Activated T-cell treated with anti-CD3 and anti-CD28 coated beads, Interleukin-2, amount 50 U/mL, for 24 hours (primary cell): ENCODE measurements around the gene NECTIN1.

Source experiments
- DNase-seq: peaks from one replicate; pipeline ENCODE4 v3.0.0-alpha.2; 2020
- H3K27ac Mint-ChIP-seq: 2 replicates; pipeline ENCODE4 v1.8.0; 2020; ENCODE audit warnings: mild to moderate bottlenecking, mixed read lengths
- H3K27me3 Mint-ChIP-seq: 2 replicates; pipeline ENCODE4 v1.8.0; 2020; ENCODE audit warnings: mixed read lengths
- H3K36me3 Mint-ChIP-seq: 2 replicates; pipeline ENCODE4 v1.8.0; 2020; ENCODE audit warnings: low read depth, mixed read lengths
- H3K4me1 Mint-ChIP-seq: 2 replicates; pipeline ENCODE4 v1.8.0; 2020; ENCODE audit warnings: low read depth, mixed read lengths
- H3K4me3 Mint-ChIP-seq: 2 replicates; pipeline ENCODE4 v1.8.0; 2020; ENCODE audit warnings: mild to moderate bottlenecking, moderate library complexity, mixed read lengths
- H3K9me3 Mint-ChIP-seq: 2 replicates; pipeline ENCODE4 v1.8.0; 2020; ENCODE audit warnings: mixed read lengths

Gene NECTIN1

DNA sequence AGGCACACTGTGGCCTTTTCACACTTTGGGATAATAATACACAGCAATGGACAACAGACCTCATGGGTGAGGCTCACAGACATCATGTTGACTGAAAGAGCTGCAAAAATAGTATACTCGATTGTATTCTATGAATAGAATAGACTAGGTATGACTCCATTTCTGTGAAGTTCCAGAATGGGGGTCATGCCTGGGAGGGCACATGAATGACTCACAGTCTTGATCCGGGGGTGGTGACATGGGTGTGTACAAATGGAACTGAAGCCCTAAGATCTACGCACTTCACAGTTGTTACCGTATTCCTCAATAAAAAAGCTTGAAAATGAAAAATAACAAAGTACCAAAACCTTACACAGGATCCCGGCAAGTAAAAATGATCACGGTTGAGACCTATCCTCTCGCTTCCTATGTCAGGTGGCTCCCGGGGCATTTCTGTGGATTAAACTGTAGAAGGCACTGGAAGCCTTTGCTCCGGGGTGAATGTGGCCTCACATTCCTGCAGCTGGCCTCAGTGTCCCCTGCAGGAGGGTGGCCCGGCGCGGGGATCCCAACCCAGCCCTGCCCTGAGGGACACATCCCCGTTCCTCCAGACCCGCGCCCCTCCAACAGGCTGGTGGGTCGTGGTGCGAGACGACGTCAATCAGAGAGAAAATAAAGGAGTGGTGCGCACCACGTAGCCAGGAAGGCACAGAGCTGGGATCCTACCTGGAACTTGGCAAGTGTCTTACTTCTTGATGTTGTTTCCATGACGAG lies 75.9 kb downstream of the NECTIN1 start:
- Mint-ChIP-seq H3K27me3 (peaks cover 16% of the 10 kb centered on the region), H3K27ac (no peak overlapping the region), H3K9me3 (no peaks in the 10 kb centered on the region), H3K4me3 (no peak overlapping the region), H3K4me1 (no peaks in the 10 kb centered on the region), H3K36me3 (no peaks in the 10 kb centered on the region)
- no peak for DNase-seq

DNA sequence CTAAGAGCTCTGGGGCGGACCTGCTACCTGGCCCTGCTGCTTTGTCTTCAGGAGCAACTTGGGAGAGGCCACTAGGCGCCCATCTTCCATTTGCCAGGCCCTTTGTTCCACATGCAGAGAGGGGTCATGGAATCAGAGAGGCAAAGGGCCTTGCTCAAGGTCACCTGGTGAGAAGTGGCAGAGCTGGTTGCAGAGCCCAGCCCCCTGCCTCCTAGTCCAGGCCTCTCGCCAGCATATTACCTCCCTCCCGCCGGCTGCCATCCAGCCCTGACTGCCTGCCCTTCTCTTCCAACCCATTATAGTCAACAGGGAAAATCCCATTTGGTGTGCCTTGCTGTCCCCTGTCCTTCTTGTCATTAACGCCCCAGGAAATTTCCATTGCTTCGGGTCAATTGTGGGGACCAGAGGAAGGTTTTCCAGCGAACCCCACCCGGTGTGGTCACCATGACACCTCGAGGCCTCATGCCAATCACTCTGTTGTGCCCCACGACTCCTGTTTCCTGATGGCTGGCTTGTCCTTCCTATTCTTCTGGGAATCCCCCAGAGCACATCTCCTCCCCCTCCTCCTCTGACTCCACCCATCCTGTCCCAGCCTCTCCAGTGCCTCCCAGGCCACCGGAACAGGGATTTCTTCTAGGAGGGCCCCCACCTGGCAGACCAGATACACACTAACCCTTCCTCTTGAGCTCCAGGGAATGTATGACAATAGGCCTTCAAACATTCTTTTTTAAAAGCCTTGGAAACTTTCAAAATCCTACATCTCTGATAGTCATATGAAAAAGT lies 77.0 kb downstream of the NECTIN1 start:
- Mint-ChIP-seq H3K4me3 (no peak overlapping the region), H3K9me3 (no peaks in the 10 kb centered on the region), H3K27ac (no peak overlapping the region), H3K4me1 (no peaks in the 10 kb centered on the region), H3K27me3 (peaks cover 16% of the 10 kb centered on the region), H3K36me3 (no peaks in the 10 kb centered on the region)
- no peak for DNase-seq

DNA sequence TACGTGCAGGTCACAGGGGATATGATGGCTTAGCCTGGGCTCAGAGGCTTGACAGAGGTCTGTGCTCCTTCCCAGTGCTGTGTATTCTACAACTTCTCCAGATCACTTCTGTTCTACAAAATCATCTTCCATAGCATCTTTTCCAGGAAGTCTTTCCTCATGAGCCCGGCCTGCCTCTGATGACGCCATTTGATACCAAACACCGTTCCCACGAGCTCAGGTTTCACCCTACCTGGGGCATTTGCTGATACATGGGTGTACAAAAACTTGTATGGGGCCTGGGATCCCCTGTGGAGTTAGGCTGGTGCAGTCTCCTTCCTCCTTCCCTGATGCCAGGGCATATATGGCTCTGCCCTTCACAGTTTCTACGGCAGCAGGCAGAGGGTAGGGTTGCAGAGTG lies 78.7 kb downstream of the NECTIN1 start:
- Mint-ChIP-seq H3K27me3 (peaks cover 16% of the 10 kb centered on the region), H3K9me3 (no peaks in the 10 kb centered on the region), H3K4me1 (no peaks in the 10 kb centered on the region), H3K4me3 (no peak overlapping the region), H3K36me3 (no peaks in the 10 kb centered on the region), H3K27ac (no peak overlapping the region)
- no peak for DNase-seq

DNA sequence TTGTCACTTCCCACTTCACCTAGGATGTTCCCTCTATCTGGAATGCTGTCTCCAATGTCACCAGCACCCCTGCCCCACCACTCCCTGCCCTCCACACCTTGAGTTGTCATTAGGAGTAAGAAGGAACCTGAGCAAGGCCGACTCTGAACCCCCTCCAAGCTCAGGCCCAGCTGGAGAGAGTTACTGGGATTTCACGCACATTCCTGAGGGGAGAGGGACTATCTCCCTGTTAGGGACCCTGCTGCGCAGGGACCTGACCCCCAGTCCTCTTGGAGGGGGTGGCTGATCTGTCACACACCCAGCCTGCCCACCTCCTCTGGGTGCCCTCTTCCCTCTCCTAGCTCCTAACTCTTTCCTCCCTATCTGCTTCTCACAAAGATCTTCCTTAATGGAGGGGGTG lies 81.7 kb downstream of the NECTIN1 start:
- Mint-ChIP-seq H3K4me3 (no peak overlapping the region), H3K36me3 (no peaks in the 10 kb centered on the region), H3K9me3 (no peaks in the 10 kb centered on the region), H3K27me3 (peaks cover 8% of the 10 kb centered on the region), H3K27ac (no peak overlapping the region), H3K4me1 (no peaks in the 10 kb centered on the region)
- DNase-seq = no peak

DNA sequence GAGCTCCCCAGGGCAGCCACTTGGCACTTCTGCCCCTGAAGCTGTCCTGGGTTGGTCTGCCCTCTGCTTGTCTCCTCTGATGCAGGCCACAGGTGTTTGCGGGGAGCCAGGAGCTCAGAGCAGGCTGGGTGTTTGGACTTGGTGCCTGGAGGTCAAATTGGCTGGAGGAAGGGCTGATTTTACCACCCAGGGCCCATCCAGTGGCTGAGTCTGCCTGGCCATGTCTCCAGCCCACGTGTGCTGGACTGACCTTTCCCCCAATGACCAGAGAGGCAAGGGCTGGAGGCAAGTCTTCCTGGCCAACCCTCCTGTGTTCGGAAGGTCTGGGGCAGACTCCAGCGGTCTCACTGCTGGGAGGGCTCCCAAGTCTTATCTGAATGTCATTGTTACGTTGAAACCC lies 84.0 kb downstream of the NECTIN1 start:
- no peaks in the 10 kb centered on the region for H3K4me1 Mint-ChIP-seq
- H3K36me3 Mint-ChIP-seq = no peaks in the 10 kb centered on the region
- no peaks in the 10 kb centered on the region for H3K9me3 Mint-ChIP-seq
- H3K27me3 Mint-ChIP-seq = peaks cover 5% of the 10 kb centered on the region
- no peak overlapping the region for H3K4me3 Mint-ChIP-seq
- H3K27ac Mint-ChIP-seq = no peak overlapping the region
- DNase-seq = no peak

DNA sequence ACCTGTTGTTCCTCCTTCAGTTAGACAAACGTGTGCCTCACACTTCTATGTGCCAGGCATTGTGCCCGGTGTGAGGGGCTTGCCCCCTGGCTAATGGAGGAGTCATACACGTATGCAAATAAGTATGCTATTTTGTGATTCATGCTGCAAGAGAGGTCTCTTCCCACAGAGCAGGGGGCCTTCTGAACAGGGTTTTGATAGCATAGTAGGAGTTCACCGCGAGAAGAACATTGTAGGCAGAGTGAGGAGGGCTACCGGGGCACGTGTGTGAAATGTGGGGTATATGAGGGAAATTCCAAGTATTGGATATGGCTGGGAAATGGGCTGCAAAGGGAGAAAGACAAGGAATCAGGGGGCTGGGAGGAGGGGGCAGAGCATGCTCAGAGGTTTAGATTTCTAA lies 84.5 kb downstream of the NECTIN1 start:
- Mint-ChIP-seq H3K27me3 (peaks cover 2% of the 10 kb centered on the region), H3K4me3 (no peak overlapping the region), H3K36me3 (no peaks in the 10 kb centered on the region), H3K4me1 (no peaks in the 10 kb centered on the region), H3K9me3 (no peaks in the 10 kb centered on the region), H3K27ac (no peak overlapping the region)
- no peak for DNase-seq

DNA sequence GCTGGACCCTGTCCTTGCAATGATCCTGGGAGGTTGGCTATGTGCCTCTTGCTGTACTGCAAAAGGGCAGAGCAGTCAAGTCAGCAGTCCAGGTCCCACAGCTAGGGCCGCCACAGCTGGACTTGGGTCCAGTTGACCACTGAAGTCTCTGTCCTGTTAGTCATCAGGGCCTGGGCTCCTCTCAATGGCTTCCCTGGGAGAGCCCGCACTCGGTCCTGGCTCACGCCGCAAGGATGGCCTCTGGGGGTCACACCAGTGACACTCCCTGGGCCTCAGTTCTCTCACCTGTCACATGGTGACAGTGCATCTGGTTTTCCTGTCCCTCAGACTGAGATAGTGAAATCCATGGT lies 85.1 kb downstream of the NECTIN1 start:
- H3K4me1 Mint-ChIP-seq = no peaks in the 10 kb centered on the region
- H3K27ac Mint-ChIP-seq = no peak overlapping the region
- H3K4me3 Mint-ChIP-seq = no peak overlapping the region
- DNase-seq = no peak
- H3K36me3 Mint-ChIP-seq = no peaks in the 10 kb centered on the region
- H3K27me3 Mint-ChIP-seq = peaks cover 2% of the 10 kb centered on the region
- H3K9me3 Mint-ChIP-seq = no peaks in the 10 kb centered on the region

DNA sequence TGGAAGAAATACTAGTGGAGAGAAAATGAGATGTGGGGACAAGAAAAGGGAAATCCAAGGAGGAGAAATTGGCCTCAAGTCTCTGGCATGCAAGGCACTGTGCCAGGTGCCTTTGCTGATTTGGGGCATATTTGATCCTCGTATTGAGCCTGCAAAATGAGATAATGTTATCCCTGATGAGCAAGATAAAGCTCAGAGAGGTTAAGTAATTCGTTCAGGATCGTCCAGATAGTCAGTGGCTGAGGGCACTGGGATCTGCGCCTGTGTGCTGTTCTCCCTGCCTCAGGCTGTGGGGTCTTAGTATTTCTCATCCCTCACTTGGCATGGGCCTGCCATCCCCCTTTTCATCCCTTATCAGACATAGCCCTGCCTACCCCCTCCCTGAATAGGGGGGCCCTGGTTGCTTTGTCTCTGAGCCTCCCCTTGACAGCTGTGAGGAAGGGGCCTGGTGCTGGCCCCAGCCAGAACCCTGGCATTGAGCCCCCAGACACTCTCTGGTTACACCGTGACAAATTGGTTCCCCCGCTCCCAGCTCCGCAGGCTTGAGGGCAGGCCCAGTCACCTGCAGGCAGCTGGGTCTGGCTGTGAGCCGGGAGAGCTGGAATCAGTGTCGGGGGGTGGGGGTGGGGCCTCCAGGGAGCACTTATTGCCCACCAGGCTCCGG lies 85.7 kb downstream of the NECTIN1 start:
- Mint-ChIP-seq H3K36me3 (no peaks in the 10 kb centered on the region), H3K4me3 (no peak overlapping the region), H3K27ac (no peak overlapping the region), H3K27me3 (peaks cover 2% of the 10 kb centered on the region), H3K9me3 (no peaks in the 10 kb centered on the region), H3K4me1 (no peaks in the 10 kb centered on the region)
- no peak for DNase-seq

DNA sequence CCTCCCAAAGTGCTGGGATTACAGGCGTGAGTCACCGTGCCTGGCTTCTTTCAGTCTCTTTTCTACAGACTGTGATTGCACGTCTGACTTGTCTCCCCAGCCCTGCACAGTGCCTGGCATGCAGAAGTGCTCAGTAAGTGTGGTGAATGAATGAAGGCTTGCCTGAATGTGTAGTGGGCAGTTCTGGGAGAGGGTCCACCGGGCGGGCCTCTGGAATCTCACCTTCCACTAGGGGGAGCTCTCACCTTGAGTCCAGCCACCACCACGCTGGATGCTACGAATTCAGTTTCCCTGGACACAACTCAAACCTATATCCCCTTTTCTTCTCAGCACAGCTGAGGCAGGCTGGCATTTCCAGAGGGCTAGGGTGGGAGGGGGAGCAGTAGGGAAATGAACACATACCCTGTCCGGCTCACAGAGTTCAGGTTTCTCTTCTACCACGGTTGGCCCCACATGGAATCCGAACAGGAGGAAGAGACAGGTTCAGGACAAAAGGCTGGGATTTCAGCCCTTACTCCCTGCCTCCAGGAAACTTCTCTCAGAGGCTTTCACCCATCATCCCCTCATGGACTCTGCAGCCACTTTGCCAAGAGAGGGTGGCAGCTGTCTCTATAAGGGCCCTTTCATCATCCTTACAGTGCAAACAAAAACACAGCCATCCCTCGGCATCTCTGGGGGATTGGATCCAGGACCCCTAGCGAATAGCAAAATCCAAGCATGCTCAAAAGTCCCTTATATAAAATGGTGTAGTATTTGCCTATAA lies 86.8 kb downstream of the NECTIN1 start:
- Mint-ChIP-seq H3K4me1 (no peaks in the 10 kb centered on the region), H3K4me3 (no peak overlapping the region), H3K27me3 (peaks cover 2% of the 10 kb centered on the region), H3K9me3 (no peaks in the 10 kb centered on the region), H3K27ac (no peak overlapping the region), H3K36me3 (no peaks in the 10 kb centered on the region)
- no peak for DNase-seq

DNA sequence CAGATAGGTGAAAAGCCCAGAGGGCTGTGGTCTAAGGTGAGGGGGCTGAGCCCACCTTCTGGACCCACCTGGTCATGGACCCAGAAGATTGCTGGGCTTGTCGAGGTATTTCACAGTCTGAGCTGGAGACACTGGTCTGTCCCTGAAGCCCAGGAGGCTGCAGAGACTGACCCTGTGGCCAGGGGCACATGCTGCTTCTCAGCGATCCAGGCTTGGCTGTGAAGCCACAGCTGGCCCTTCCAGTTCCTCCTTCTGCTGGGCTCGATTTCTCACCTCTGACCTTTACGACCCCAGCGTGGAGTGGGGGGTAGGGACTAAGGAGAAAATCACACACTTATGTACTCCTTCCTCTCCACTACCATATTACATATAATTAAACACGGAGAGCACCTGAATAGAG lies 88.5 kb downstream of the NECTIN1 start:
- Mint-ChIP-seq H3K9me3 (no peaks in the 10 kb centered on the region), H3K36me3 (no peaks in the 10 kb centered on the region), H3K4me1 (no peaks in the 10 kb centered on the region), H3K27me3 (peaks cover 2% of the 10 kb centered on the region), H3K4me3 (no peak overlapping the region), H3K27ac (no peak overlapping the region)
- no peak for DNase-seq

DNA sequence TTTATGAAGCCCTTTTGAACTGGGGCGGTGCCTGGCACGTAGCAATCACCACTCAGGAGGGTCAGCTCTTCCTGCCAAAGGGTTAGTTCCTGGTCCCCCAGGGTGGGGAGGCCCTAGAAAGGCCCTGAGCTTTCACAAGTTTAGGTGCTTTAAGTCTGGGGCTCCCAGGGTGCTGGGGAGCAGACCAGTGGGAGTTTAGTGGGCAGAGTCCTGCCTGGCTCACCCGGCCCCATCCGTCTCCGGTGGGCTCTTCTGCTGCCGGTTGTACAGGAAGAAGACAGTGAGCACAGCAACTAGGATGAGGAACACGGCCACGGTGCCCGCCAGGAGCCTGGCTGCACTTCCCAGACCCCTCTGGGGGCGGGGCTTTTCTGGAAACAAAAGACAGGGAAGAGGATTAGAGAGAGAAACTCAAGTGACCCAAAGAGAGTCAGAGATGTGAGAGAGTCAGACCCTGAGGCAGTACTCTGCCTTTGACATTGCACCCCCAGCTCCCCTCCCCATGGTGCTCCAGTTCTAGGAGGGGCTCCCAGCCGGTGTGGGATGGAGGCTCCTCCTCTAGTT lies 89.3 kb downstream of the NECTIN1 start:
- Mint-ChIP-seq H3K27me3 (peaks cover 2% of the 10 kb centered on the region), H3K27ac (no peak overlapping the region), H3K9me3 (no peaks in the 10 kb centered on the region), H3K36me3 (no peaks in the 10 kb centered on the region), H3K4me1 (no peaks in the 10 kb centered on the region), H3K4me3 (no peak overlapping the region)
- no peak for DNase-seq

DNA sequence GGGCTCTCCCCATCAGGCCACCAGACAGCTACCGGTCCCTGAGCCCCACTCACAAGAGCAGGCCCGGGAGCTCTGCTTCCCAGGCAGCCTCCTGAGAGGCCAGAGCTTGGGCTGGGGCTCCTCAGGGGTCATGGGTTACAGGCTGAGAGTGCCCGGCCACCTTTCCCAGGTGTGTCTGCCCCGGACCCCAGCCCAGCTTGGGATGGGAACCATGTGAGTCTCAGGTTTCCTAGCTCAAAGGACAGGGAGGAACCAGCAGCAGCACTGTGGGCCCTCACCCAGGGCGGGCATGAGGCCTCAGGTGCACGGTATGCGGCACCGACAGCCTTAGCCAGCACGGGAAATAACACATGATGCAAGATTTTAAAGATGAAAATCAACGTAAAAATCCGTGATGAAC lies 90.1 kb downstream of the NECTIN1 start:
- no peak overlapping the region for H3K4me3 Mint-ChIP-seq
- H3K9me3 Mint-ChIP-seq = no peaks in the 10 kb centered on the region
- no peak for DNase-seq
- H3K27ac Mint-ChIP-seq = no peak overlapping the region
- H3K4me1 Mint-ChIP-seq = no peaks in the 10 kb centered on the region
- peaks cover 2% of the 10 kb centered on the region for H3K27me3 Mint-ChIP-seq
- no peaks in the 10 kb centered on the region for H3K36me3 Mint-ChIP-seq

DNA sequence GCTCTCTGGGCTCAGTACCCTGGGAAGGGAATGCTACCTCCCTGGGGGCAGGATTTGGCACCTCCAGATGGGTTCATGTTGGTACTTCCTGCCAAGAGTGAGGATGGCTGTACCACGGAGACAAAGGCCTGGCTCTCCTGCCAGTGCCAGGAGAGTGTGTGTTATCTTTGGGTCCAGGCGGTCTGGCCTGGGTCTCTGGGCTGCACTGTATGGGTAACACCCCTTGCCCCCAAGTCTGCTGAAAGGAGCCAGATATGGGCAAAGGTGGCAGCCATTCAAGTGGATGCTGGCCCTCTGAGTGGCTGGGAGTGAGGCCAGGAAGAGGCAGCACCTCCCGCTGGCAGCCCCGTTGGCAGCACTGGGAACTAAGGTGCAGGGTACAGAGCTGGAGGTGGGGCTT lies 91.5 kb downstream of the NECTIN1 start:
- no peaks in the 10 kb centered on the region for H3K9me3 Mint-ChIP-seq
- no peaks in the 10 kb centered on the region for H3K36me3 Mint-ChIP-seq
- H3K27ac Mint-ChIP-seq = no peak overlapping the region
- H3K27me3 Mint-ChIP-seq = peaks cover 2% of the 10 kb centered on the region
- H3K4me1 Mint-ChIP-seq = no peaks in the 10 kb centered on the region
- no peak for DNase-seq
- no peak overlapping the region for H3K4me3 Mint-ChIP-seq

DNA sequence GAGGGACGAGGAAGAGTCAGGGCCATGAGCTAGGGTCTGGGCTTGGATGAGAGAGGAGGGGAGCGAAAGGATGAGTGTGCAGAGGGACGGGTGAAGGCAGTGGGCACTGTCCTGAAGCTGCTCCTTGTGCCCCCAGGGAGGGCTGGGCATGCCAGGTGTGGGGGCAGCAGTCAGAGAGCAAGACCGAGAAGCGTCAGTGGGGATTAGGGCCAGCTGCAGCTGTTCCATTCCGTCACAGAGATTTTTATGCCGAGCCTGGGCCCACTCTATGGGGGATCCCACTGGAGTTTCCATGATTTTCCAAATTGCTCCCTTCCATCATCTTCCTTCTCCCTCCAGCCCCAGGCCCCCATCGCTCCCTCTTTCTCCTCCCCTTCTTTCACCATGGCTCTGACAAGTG lies 93.2 kb downstream of the NECTIN1 start:
- Mint-ChIP-seq H3K4me3 (no peak overlapping the region), H3K27ac (no peak overlapping the region), H3K36me3 (no peaks in the 10 kb centered on the region), H3K9me3 (no peaks in the 10 kb centered on the region), H3K27me3 (peaks cover 2% of the 10 kb centered on the region), H3K4me1 (no peaks in the 10 kb centered on the region)
- DNase-seq = no peak
